GM19372 (cell line): Measurements from ENCODE around the gene NOS2.
A peak's percentile ranks its signal among the peaks of the same experiment; 100 is the strongest.

Experiments used
- ATAC-seq: cut with Tn5 transposase; IDR thresholded peaks from one replicate; pipeline ENCODE4 v1.9.1; 2021; ENCODE audit warnings: mild to moderate bottlenecking, low read depth, moderate library complexity; ENCODE audit not compliant: unreplicated experiment

NOS2 gene

DNA sequence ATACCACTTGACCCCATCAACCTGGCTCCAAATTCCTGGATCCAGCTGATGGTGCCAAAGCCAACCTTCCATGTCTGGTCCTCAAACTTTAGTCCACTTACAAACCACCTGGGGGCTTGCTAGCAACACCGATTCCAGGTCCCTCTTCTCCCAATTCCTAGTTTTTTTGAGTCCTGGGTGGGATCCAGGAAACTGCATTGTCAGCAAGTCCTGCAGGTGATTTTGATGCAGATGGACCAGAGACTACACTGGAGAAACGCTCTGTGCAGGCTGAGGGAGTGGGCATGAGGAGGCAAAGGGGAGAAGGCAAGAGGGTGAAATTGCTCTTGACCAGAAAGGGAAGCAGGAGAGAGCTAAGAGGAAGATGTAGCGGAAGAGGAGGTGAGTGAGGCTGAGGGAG, 21.0 kb upstream of the NOS2 start:
- no peak for ATAC-seq

DNA sequence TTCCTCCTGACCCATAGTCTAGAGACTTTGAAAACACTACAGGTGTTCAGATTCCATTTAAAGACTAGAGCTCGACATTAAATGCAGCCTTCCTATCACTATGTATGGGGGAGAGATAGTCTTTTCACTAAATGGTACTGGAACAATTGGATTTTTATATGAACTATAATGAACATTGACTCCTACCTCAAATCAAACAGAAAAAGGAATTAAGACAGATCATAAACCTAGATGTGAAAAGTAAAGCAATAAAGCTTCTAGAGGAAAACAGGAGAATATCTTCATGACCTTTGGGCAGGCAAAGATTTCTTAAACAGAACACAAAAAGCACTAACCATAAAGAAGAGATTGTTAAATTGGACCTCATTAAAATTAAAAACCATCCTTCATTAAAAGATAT, 18.8 kb upstream of the NOS2 start:
- no peak for ATAC-seq

DNA sequence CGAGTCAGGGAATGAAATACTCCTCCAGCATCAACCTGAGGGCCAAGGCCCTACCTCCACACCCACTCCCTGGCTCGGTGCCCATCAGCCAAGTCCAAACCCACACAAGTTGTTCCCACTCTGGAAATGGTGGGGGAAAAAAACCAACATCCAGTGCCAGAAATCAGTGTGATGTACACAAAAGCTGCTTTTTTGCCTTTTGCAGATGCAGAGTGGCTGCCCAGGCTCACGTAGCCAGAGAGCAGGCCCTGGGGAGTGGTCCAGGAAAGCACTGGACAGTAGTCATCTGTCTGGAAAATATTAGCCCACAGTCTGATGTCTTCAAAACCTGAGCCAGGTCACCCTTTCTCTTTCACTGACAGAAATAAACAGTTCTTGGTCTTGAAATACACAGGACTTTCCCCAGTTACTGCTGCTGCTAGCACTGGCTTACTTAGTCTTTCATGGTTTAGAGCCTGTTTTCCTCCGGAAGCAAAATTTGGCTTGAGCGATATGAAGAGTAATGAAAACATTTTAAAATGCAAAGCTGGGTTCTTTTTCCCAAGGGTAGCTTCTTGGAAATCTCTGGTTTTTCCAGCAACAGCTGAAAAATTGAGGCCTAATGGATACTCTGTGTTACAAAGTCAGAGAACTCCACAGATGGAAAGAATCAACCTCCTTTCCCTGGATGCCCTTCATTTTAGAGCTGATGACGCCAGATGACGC, 18.2 kb upstream of the NOS2 start:
- no peak for ATAC-seq

DNA sequence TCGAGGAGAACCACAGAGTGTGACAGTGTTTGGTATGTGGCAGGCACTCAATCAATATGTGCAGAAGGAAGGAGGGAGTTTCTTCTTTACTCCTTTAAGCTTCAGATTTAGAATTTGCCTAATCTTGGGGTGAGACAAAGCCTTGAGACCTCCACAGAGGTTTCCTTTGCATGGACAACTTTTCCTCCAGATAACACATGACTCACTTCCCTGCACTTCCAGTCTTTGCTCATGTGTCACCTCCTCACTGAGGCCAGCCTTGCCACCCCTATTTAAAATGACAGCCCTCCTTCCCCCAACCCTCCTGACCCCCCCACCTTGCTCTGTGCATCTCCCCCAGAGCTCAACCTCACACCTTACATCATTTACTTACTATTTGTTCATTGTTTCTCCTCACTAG, 17.4 kb upstream of the NOS2 start:
- no peak for ATAC-seq

DNA sequence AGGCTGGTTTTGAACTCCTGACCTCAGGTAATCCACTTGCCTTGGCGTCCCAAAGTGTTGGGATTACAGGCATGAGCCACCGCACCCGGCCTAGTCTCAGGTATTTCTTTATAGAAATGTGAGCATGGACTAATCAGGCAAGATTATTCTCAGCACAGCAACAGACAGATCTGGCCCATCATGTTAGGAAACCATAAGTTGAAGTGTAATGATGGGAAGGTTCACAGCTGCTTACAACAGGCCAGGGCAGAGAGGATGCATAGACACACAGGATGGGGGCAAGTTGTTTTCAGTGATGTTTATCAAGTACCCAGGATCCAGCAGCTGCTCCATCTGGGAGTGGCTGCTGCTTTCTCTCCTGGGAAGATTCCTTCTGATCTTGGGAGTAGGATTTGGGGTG, 16.6 kb upstream of the NOS2 start:
- ATAC-seq: no peak

DNA sequence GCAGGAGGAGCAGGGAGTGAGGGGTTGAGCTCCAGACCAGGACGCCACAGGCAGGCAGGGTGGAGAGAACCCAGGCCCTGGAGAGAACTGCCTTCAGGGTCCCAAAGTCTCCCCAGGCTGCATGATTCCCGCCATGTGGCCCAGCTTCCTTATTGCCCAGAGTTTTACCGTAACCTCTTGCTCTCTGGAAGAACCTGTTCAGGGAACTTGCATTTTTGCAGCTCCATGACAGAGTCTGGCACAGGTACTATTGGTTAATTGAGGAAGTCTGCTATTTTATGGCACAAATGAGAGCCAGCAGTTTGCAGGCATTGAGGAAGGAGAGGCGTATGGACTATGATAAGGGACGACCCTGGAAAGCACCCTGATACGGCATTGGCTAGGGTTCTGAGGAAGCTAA, 11.6 kb upstream of the NOS2 start:
- no peak for ATAC-seq

DNA sequence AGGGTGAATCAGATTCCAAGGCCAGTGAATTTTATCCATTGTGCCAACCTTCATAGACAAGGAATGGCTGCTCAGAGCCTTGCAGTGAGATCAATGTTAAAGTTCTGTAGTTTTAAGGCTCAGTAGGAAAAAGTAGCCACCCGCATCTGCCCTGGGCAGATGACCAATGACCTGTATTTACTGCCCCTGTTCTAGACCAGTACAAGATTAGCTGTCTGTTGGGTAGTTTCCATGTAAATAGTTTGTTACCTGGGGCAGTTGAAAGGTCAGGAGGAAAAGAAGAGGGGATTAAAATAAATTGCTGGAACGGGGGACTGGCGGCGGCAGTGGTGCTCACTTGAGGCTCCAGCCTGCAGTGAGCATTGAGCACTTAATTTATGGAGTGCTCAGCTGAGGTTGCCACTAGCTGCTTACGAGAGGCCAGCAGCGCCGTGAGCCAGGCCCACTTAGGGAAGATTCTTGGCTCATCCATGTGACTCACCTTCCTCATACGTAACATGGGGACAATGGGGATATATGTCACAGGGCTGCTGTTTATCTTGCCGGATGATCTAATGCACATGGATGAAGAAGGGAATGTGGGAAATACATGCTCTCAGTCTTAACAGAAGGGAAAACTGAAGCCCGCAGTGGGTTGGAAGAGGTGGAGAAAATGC, 10.7 kb upstream of the NOS2 start:
- no peak for ATAC-seq

DNA sequence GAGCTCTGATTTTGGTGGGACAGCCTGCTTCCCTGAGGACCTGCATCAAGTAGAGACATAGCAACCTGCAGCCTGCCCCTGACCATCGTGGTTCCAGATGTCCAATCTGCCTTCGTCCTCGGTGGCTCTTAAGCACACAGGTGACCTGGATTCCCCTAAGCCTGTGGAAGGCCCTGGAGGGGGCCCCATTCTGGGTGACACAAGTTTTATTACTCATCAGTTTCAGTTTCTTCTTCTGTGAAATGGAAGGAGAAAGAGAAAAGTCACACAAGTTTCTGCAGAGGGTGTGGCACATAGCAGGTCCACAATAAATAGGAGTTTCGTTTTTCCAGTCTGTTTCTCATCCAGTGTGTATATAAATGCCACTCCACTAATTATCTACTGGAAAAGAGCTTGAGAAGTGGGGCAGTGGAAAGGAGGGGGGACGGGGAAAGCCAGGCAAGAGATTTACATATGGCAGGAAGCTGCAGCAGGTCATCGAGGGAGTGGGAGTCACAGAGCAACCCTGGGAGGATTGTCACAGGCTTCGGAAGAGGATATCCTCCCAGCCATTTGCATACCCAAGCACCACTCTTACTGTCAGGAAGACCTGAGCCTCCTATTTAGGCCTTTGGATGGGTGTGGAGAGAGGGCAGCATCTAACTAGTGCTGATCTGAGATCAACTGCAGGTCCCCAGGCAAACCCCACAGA, 10.0 kb upstream of the NOS2 start:
- no peak for ATAC-seq

DNA sequence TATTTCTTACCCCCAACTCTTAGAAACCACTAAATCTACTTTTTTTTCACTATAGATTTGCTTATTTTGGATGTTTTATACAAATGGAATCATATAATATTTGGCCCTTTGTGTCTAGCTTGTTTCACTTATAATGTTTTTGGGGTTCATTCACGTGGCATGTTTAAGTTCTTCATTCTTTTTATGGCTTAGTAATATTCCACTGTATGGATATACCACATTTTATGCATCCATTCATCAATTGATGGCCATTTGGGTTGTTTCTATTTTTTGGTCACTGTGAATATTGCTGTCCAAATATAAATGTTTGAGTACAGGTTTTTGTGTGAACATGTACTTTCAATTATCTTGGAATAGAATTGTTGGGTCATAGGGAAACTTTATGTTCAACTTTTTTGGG, 9.2 kb upstream of the NOS2 start:
- no peak for ATAC-seq

DNA sequence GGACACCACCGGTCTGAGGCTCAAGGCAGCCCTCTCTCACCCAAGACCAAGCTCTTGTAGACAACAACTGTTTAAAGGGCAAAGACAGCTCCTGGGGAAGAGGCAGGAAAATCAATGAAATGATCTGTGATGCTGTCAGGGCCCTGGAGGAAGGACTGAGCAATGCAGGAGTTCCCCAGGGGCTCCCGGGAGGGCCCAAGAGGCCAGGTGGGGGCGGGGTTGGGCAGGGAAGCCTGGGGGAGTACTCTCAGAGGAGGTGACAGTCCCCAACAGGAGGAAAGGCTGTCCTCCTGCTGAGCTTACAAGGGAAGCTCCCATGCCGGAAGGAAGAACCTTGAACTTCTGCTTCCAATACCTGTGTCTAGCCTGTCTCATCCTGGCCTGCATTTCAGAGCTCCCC, 8.3 kb upstream of the NOS2 start:
- no peak for ATAC-seq

DNA sequence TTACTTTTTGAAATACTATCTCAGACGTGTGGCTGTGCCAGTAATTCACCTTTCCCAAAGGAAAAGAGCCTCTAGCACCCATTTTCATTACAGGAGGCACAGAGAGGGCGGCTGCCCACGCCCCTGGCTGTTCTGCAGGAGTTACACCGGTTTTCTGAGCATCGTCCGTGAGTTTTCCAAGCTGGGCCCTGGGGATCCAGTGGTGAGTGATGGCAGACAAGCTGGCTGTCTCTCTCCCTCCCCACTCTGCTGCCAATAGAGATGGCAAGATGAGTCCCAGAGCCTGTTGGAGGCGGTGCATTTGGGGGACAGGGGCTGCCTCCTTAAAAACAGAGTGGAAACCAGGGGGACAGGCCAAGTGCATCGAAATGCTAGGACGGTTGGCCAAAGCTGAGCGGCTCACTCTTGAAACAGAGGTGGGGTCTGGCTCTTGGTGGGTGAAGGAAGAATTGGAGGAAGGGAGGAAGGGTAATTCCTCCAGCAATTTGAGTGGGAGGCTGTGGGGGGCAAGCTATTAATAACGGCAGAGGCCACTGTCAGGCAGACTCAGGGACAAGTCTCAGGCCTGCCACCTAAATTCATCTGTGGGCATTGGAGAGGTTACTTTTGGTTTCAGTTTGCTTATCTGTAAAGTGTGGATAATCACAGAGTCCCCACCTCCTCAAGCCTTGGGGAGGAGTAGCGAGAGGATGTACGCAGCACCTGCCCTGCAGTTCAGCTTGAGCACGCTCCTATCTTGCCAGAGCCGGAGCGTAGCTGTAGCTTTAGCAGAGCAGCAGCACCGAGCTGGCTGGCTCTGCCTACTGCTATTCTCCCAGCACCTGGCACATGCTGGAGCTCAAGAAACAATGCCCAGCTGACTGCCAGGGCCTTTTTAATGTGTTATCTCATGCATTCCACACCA, 7.5 kb upstream of the NOS2 start:
- peak; percentile 67 for ATAC-seq

DNA sequence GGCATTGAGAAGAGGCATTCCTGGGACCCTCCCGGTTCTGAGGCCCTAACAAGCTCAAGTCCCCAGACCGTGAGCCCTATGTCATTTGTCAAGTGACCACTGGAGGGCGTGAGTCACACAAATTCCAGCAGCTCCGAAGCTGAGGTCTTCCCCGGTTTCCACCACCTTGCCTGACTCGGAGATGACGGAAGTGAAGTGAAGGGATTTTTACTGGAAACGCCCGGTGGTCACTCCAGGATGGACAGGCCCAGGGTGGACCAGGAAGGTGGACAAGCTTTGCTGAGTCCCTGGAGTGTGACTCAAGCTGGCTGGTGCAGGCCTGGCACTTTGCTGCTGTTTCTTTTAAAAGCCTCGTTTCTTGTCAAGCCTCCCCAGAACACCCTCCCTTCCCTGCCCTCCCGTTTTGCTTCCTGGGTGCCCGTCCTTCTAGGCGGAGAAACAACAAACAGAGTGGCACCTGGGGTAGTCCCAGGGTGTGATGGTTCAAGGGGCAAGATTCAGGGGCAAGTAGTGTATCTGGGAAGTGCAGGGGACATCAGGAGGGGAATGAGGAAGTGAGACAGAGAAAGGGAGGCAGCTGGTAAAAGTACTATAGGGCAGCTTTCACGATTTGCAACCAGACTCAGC, 5.3 kb upstream of the NOS2 start:
- ATAC-seq: peak; percentile 51

DNA sequence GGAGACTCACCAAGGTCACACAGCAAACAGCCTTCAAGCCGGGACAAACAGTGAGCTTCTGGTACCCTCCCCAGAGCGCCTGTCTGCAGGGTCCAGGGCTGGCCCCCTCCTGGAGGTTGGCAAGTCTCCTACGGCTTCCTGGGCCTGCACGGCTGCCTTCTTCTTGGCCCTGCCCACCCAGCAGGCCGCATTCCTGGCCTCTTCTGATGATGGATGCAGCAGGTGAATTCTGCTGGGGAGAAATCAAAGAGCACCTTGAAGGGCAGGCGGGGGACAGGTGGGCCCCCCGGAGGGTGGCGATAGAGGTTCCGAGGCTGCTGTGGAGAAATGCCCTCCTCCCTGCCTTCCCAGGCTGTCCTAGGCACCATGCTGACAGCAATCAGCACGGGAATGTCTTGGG, 3.8 kb upstream of the NOS2 start:
- no peak for ATAC-seq

DNA sequence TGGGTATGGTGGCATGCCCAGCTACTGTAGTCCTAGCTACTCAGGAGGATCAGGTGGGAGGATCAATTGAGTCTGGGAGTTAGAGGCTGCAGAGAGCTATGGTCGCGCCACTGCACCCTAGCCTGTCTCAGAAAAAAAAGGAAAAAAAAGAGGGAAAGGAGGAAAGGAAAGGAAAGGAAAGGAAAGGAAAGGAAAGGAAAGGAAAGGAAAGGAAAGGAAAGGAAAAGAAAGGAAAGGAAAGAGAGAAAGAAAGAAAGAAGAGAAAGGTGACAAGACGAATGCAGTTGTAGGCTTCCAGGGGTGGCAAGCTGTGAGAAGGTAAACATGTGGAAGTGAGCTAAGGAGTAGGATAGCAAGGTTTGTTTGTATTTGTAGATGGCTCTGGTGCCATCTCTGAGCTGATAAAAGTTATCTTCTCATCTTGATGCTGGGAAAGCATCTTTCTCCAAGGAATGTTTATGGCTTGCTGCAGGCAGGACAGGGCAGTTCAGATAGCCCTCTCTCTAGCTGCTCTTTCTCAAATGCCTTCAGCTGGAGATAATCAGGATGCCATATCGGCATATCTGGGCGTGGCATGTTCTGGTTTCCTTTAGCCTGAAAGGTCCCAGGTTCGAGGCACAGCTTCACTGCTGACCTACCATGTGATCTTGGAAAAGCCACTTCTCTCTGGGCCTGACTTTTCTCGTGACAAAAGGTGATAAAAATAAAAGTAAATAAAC, 2.8 kb upstream of the NOS2 start:
- no peak for ATAC-seq

DNA sequence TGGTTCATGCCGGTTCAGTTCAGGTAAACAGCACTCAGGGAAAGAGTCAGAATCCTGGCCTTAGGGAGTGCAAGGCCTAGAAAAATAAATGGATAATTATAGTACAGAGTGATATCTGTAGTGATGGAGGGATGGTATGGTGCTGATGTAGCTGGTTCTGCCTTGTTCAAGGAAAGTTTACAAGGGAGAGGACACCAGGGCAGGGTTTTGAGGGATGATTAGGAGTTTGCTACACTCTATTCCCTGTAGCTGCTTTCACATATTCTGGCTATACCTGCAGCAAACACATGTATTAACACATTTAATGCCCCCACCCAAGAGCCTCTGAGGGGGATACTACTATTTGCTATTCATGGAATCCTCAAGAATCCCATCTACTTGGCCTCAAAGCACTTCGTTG, 1.7 kb upstream of the NOS2 start:
- ATAC-seq: no peak

DNA sequence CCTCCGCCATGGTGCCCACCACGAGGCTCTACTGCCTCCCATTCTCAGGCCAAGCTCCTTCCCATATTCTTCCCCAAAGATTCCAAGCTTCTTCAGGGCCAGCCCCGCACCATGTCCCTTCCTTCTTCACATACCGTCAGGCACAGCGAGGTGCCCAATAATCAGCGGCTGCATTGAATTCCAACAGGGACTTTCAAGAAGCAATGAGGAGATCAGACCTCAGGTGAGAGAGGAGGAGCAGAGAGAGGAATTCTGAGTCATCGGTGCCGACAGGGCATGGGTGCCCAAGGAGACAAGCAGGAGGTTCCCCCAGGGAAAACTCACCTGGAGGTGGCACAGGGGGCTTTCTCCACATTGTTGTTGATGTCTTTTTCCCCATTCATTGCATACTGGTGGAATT, 2.0 kb downstream of the NOS2 start:
- no peak for ATAC-seq

DNA sequence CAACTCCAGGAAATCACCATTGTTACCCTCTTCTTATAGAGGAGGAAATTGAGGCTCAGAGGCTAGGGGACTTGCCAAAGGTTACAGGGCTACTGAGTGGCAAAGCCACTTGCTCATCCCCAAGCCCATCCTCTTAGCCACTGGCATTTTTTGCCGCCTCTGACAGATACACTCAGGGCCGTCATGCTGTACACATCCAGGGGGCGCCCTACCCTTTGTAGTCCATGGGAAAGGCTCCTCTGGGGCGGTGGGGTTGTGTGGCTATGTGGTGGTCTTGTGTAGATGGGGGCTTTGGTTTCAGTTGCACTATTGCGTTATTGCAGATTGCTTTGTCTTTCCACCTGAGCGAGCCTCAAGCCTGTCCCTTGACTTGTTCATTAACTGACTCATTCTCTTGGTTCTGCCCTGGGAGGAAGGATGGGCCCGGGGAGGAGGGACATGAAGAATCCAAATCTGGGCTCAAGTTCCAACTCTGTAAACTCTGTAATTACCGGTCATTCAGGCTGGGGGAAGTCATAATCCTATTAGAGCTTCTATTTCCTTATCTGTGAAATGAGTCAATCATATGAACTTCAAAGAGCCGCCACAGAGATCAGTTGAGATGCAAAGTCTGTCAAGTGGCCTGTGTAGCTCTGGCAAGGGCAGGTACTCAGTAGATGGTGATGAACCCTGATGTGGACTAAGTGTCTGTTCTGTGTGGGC, 2.8 kb downstream of the NOS2 start:
- no peak for ATAC-seq

DNA sequence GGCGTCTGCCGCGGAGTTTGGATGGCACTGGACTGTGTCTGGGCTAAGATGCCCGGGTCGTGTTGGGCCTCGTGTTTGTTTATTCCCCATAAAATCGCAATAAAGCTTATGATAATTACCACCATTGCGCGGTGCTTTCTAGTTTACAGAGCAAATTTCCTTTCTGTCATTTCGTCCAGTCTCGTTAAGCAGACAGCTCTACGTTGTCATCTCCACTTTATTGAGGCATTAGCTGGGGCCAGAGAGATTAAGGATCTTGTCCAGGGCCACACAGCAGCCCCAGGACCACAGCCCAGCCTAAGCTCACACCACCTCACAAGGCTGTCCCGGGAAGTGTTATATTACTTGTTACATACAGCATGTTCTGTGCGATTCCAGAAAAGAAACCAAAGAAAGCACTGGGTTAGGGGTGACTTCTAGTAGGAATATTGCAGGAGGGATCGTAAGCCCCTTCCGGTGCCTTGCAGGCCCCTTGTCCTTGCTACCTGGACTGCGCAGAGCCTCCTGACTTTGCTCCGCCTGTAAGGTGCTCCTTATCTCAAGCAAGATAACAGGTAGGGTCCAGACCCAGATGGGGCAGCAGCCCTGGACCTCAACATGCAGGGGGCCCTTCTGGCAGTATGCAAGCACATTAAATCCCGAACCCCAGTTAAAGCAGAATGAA, 6.3 kb downstream of the NOS2 start:
- ATAC-seq: no peak
